H1 (cell line): ENCODE measurements around the gene PIGA. TPM values are rescaled to one million over a fixed set of nuclear protein-coding genes. Genes with fewer than 3 reads are reported as not detected.

ENCODE experiments used
- CTCF ChIA-PET: fragments of 300-600 bp; sonication (Branson Sonifier 250); formaldehyde crosslinking; loops from one replicate; lab custom pipeline; 2021; ENCODE audit not compliant: partially characterized antibody; lab: Charles Lee
- POLR2A ChIA-PET: fragments of 300-600 bp; sonication (Branson Sonifier 250); formaldehyde crosslinking; loops from one replicate; lab custom pipeline; 2021; ENCODE audit warnings: inconsistent platforms; ENCODE audit not compliant: partially characterized antibody; lab: Charles Lee
- DNase-seq, 2 experiments: peaks; one replicate each; pipeline versions ENCODE4 v3.0.0 to v3.0.0-alpha.2; 2010 to 2022; ENCODE audit warnings: low spot score in 2 of 2, low read depth in 1 of 2, mixed read lengths in 1 of 2
- FAIRE-seq: peaks from 2 replicates; lab custom pipeline; 2011; peaks lifted over from hg19 to GRCh38; lab: Jason Lieb, UNC
- H2AFZ ChIP-seq: 2 replicates; pipeline ENCODE4 v1.8.1; 2012; ENCODE audit warnings: low read length, inconsistent platforms
- H2AK5ac ChIP-seq: 2 replicates; pipeline ENCODE4 v1.6.1; 2013; ENCODE audit warnings: low read depth, low read length
- H2BK120ac ChIP-seq: replicated peaks from 2 replicates; pipeline ENCODE3; 2013; ENCODE audit warnings: low read depth, low read length, inconsistent platforms
- H2BK12ac ChIP-seq: 2 replicates; pipeline ENCODE4 v1.6.1; 2013; ENCODE audit warnings: low read depth, low read length
- H2BK15ac ChIP-seq: 2 replicates; pipeline ENCODE4 v1.6.1; 2013; ENCODE audit warnings: low read length
- H2BK20ac ChIP-seq: 2 replicates; pipeline ENCODE4 v1.6.1; 2013; ENCODE audit warnings: low read length
- H2BK5ac ChIP-seq: 2 replicates; pipeline ENCODE4 v1.6.1; 2013; ENCODE audit warnings: low read depth, low read length
- H3K14ac ChIP-seq: 2 replicates; pipeline ENCODE4 v1.6.1; 2013; ENCODE audit warnings: inconsistent platforms; ENCODE audit not compliant: insufficient read length
- H3K18ac ChIP-seq: 2 replicates; pipeline ENCODE4 v1.6.1; 2013; ENCODE audit warnings: low read length; ENCODE audit errors: extremely low read depth
- H3K23ac ChIP-seq: 2 replicates; pipeline ENCODE4 v1.6.1; 2013; ENCODE audit warnings: inconsistent platforms; ENCODE audit not compliant: insufficient read length
- H3K23me2 ChIP-seq: 2 replicates; pipeline ENCODE4 v1.6.1; 2013; ENCODE audit warnings: low read depth, low read length
- H3K27ac ChIP-seq: 2 replicates; pipeline ENCODE4 v1.6.1; 2011; ENCODE audit warnings: low read depth, low read length, inconsistent platforms
- H3K27me3 ChIP-seq, 4 experiments: replicated peaks in 1 of 4; 1 replicate in 1 of 4; 2 replicates in 3 of 4; pipeline versions ENCODE4 v1.6.1 to v1.8.1; 2011 to 2013; ENCODE audit warnings: low read length in 3 of 4, mild to moderate bottlenecking in 3 of 4, inconsistent platforms in 2 of 4, mixed read lengths in 2 of 4, moderate library complexity in 1 of 4; ENCODE audit not compliant: control insufficient read depth in 3 of 4, insufficient read depth in 3 of 4; ENCODE audit errors: extremely low read depth in 1 of 4
- H3K36me3 ChIP-seq, 4 experiments: 2 replicates each; pipeline versions ENCODE4 v1.6.1 to v1.8.1; 2011 to 2013; ENCODE audit warnings: mild to moderate bottlenecking in 4 of 4, low read length in 3 of 4, moderate library complexity in 2 of 4, control low read depth in 1 of 4, inconsistent platforms in 1 of 4; ENCODE audit not compliant: insufficient read depth in 4 of 4, control insufficient read depth in 2 of 4
- H3K4ac ChIP-seq: replicated peaks from 2 replicates; pipeline ENCODE3; 2013; ENCODE audit warnings: low read length, low read depth, mixed read lengths, inconsistent platforms; ENCODE audit not compliant: insufficient read length
- H3K4me1 ChIP-seq, 4 experiments: replicated peaks in 1 of 4; 1 replicate in 1 of 4; 2 replicates in 3 of 4; pipeline versions ENCODE4 v1.6.1 to v1.8.1; 2011 to 2013; ENCODE audit warnings: low read length in 3 of 4, inconsistent platforms in 2 of 4, mixed read lengths in 1 of 4; ENCODE audit not compliant: insufficient read depth in 4 of 4, control insufficient read depth in 3 of 4
- H3K4me2 ChIP-seq, 2 experiments: 2 replicates each; pipeline versions ENCODE4 v1.6.1 to v1.8.1; 2011 to 2013; ENCODE audit warnings: low read depth in 2 of 2, low read length in 2 of 2, control low read depth in 1 of 2, inconsistent platforms in 1 of 2, mild to moderate bottlenecking in 1 of 2; ENCODE audit not compliant: insufficient read depth in 1 of 2
- H3K4me3 ChIP-seq, 4 experiments: fragments of 200-600, 300-600 bp in 1 of 4; sonication (generic), shearing (Covaris generic), sonication (Bioruptor Twin) in 1 of 4; 2 replicates each; pipeline versions ENCODE4 v1.5.1 to v1.8.1; 2011 to 2016; ENCODE audit warnings: low read length in 4 of 4, low read depth in 3 of 4, control low read depth in 2 of 4, inconsistent platforms in 2 of 4, mild to moderate bottlenecking in 2 of 4, mixed read lengths in 1 of 4, moderate library complexity in 1 of 4; ENCODE audit not compliant: insufficient read depth in 2 of 4; ENCODE audit errors: extremely low read depth in 1 of 4
- H3K56ac ChIP-seq: replicated peaks from 2 replicates; pipeline ENCODE3; 2013; ENCODE audit warnings: low read depth, mild to moderate bottlenecking, mixed read lengths, low read length, inconsistent platforms; ENCODE audit not compliant: insufficient read length
- H3K79me1 ChIP-seq: 2 replicates; pipeline ENCODE4 v1.6.1; 2013; ENCODE audit warnings: low read depth, low read length, control low read depth
- H3K79me2 ChIP-seq, 2 experiments: 2 replicates each; pipeline versions ENCODE4 v1.6.1 to v1.8.1; 2012 to 2013; ENCODE audit warnings: low read length in 2 of 2, mild to moderate bottlenecking in 2 of 2, inconsistent platforms in 1 of 2; ENCODE audit not compliant: insufficient read depth in 2 of 2, control insufficient read depth in 1 of 2
- H3K9ac ChIP-seq, 4 experiments: replicated peaks in 1 of 4; 1 replicate in 1 of 4; 2 replicates in 3 of 4; pipeline versions ENCODE4 v1.6.1 to v1.8.1; 2011 to 2013; ENCODE audit warnings: low read depth in 3 of 4, low read length in 3 of 4, control low read depth in 2 of 4, mild to moderate bottlenecking in 2 of 4, moderate library complexity in 2 of 4, inconsistent platforms in 1 of 4; ENCODE audit errors: extremely low read depth in 1 of 4
- H3K9me3 ChIP-seq, 2 experiments: 2 replicates each; pipeline versions ENCODE4 v1.6.1 to v1.8.1; 2012 to 2013; ENCODE audit warnings: mild to moderate bottlenecking in 2 of 2, moderate library complexity in 2 of 2, control low read depth in 1 of 2, inconsistent platforms in 1 of 2, low read depth in 1 of 2, low read length in 1 of 2, mixed read lengths in 1 of 2; ENCODE audit not compliant: insufficient read depth in 2 of 2
- H4K20me1 ChIP-seq, 2 experiments: replicated peaks in 1 of 2; 2 replicates each; pipeline versions ENCODE3 to v1.8.1; 2011 to 2013; ENCODE audit warnings: inconsistent platforms in 2 of 2, low read length in 2 of 2, mild to moderate bottlenecking in 1 of 2; ENCODE audit not compliant: insufficient read depth in 2 of 2, control insufficient read depth in 1 of 2
- H4K5ac ChIP-seq: 2 replicates; pipeline ENCODE4 v1.6.1; 2013; ENCODE audit warnings: low read length, low read depth, mixed read lengths, inconsistent platforms; ENCODE audit not compliant: insufficient read length
- H4K8ac ChIP-seq: 2 replicates; pipeline ENCODE4 v1.8.0; 2013; ENCODE audit warnings: mild to moderate bottlenecking, moderate library complexity, low read length, inconsistent platforms; ENCODE audit not compliant: insufficient read depth; ENCODE audit errors: extremely low read depth
- H4K91ac ChIP-seq: replicated peaks from 2 replicates; pipeline ENCODE3; 2013; ENCODE audit warnings: low read length, mixed read lengths, inconsistent platforms; ENCODE audit not compliant: insufficient read length
- ATF2 ChIP-seq: IDR thresholded peaks from 2 replicates; pipeline ENCODE4 v1.6.1; 2012; ENCODE audit warnings: low read length, inconsistent platforms
- BCL11A ChIP-seq, 2 experiments: IDR thresholded peaks; one replicate each; pipeline ENCODE4 v1.6.1; 2011; ENCODE audit warnings: low read depth in 2 of 2, low read length in 2 of 2, mild to moderate bottlenecking in 2 of 2
- CBX8 ChIP-seq: fragments of 300-800, 300-1000 bp; sonication (generic); IDR thresholded peaks from 2 replicates; pipeline ENCODE4 v1.7.1; 2016; ENCODE audit warnings: low read depth, low read length, borderline replicate concordance
- CHD1 ChIP-seq: IDR thresholded peaks from 2 replicates; pipeline ENCODE4 v1.6.1; 2012; ENCODE audit warnings: low read depth, low read length, improper control_type of control experiment
- CTBP2 ChIP-seq: IDR thresholded peaks from 2 replicates; pipeline ENCODE4 v1.7.0; 2011; ENCODE audit warnings: borderline replicate concordance, mild to moderate bottlenecking, moderate library complexity, mixed read lengths, low read length; ENCODE audit not compliant: insufficient read depth, insufficient read length
- PHF8 ChIP-seq: fragments of 200-600 bp; sonication (generic); conservative IDR thresholded peaks from 2 replicates; pipeline ENCODE4 v1.7.1; 2012; ENCODE audit warnings: low read depth, mild to moderate bottlenecking, inconsistent platforms, low read length, moderate library complexity
- SP2 ChIP-seq: IDR thresholded peaks from 2 replicates; pipeline ENCODE4 v1.6.1; 2012; ENCODE audit warnings: mild to moderate bottlenecking, low read length, inconsistent platforms
- SRF ChIP-seq: IDR thresholded peaks from 2 replicates; pipeline ENCODE4 v1.6.1; 2011; ENCODE audit warnings: mild to moderate bottlenecking, low read depth, low read length, moderate library complexity
- WGBS, 2 experiments: shearing (Covaris generic) in 1 of 2; methylation state at CpG; one replicate each; pipeline versions ENCODE4 v1.1.6 to v1.1.7; 2013 to 2015; ENCODE audit warnings: low lambda C conversion rate in 2 of 2, mixed read lengths in 2 of 2, inconsistent platforms in 1 of 2, low coverage in 1 of 2, missing lambda C conversion rate in 1 of 2; ENCODE audit not compliant: insufficient replicate concordance in 2 of 2, insufficient coverage in 1 of 2, insufficient read length in 1 of 2; ENCODE audit errors: extremely low coverage in 1 of 2, missing lambda C conversion rate in 1 of 2; 5-methylcytosine and 5-hydroxymethylcytosine counted together
- polyA plus RNA-seq, 7 experiments: library from polyadenylated mRNA; depleted of rRNA in 3 of 7; stranded (reverse) in 5 of 7; unstranded in 2 of 7; fragments of >200 nt in 5 of 7; fragments of 200-250 nt in 2 of 7; gene quantifications; 1 replicate in 5 of 7; 2 replicates in 1 of 7; 4 replicates in 1 of 7; pipeline versions ENCODE4 v1.2.1 to v1.2.3, GENCODE V29; 2011 to 2013; ENCODE audit warnings: missing spikeins in 2 of 7, mixed read lengths in 2 of 7
- total RNA-seq: library from RNA; stranded (reverse); fragmentation: NEBNext Ultra II Directional; extraction: Animal tissue kit (Norgen Biotek cat#: 25700); gene quantifications from 2 replicates; pipeline ENCODE4 v1.2.1, GENCODE V29; 2021

The PIGA gene
- total and polyA plus RNA-seq, 2 of the 8 experiments (the other 6 are each of a cell fraction or from before 2014, with no cell fraction given): 5.0 to 13.4 TPM

- H3K36me3 ChIP-seq: no peaks in the 10 kb centered on the region
- no peak overlapping the region for H2BK15ac ChIP-seq
- H4K8ac ChIP-seq: no peak overlapping the region
- no peak overlapping the region for H2AK5ac ChIP-seq
- H3K56ac ChIP-seq: no peak overlapping the region
- H3K23ac ChIP-seq: no peak overlapping the region
- H2AFZ ChIP-seq: no peak overlapping the region
- no peak overlapping the region for H3K4ac ChIP-seq
- no peak overlapping the region for H3K18ac ChIP-seq
- no peak overlapping the region for H4K5ac ChIP-seq
- H3K4me3 ChIP-seq: no peak overlapping the region
- H2BK120ac ChIP-seq: no peak overlapping the region
- no peaks in the 10 kb centered on the region for H3K9me3 ChIP-seq
- WGBS, 2 experiments: 100% methylated on average over 1 of the region's 1 CpG; no CpG with 5 or more reads in 1 of the 2 experiments
- H2BK20ac ChIP-seq: no peak overlapping the region
- no peak overlapping the region for H4K91ac ChIP-seq
- ChIA-PET CTCF (no interaction called here), POLR2A (no interaction called here)
- H2BK12ac ChIP-seq: no peak overlapping the region
- H3K14ac ChIP-seq: no peak overlapping the region
- no peaks in the 10 kb centered on the region for H3K79me2 ChIP-seq
- H3K27me3 ChIP-seq: no peaks in the 10 kb centered on the region
- no peak for FAIRE-seq
- no peaks in the 10 kb centered on the region for H4K20me1 ChIP-seq
- H3K9ac ChIP-seq: no peak overlapping the region
- H2BK5ac ChIP-seq: no peak overlapping the region
- 0 out of 7 replicates have a peak, but pooled peaks cover 0 to 5% (median 0%) of the 10 kb centered on the region in 4 experiments for H3K4me1 ChIP-seq
- no peak for DNase-seq
- H3K23me2 ChIP-seq: no peaks in the 10 kb centered on the region
- no peak overlapping the region for H3K4me2 ChIP-seq
- H3K27ac ChIP-seq: no peak overlapping the region
- no peaks in the 10 kb centered on the region for H3K79me1 ChIP-seq
- TF ChIP-seq SRF (no peak), ATF2 (no peak), CBX8 (no peak), PHF8 (no peak), CTBP2 (no peak), CHD1 (no peak), BCL11A (IDR thresholded peaks at IDR 0.05; ENCODE audit: low read depth in 2 of 2, low read length in 2 of 2) (no peak), SP2 (no peak)
Measured at GRCh38 chrX:15271757-15272156, 63.6 kb downstream of the PIGA start.
